SU-DHL-6 (cell line): ENCODE measurements around the gene MLH3.

ENCODE experiments used
- H2AFZ ChIP-seq: fragments of 200-600 bp; sonication (generic); 2 replicates; pipeline ENCODE4 v1.6.1; 2014; ENCODE audit warnings: low read depth, mild to moderate bottlenecking, moderate library complexity, mixed read lengths, antibody characterized with exemption, low read length; ENCODE audit not compliant: severe bottlenecking
- H3F3A ChIP-seq: fragments of 200-600 bp; shearing (Covaris generic); 2 replicates; pipeline ENCODE4 v1.6.0; 2016; ENCODE audit warnings: antibody characterized with exemption, mild to moderate bottlenecking; ENCODE audit not compliant: insufficient read depth
- H3K27ac ChIP-seq: fragments of 200-600 bp; sonication (generic); 2 replicates; pipeline ENCODE4 v1.5.1; 2016; ENCODE audit warnings: low read depth, mild to moderate bottlenecking, low read length, moderate library complexity, mixed read lengths
- H3K27me3 ChIP-seq: fragments of 200-600 bp; sonication (generic), shearing (Covaris generic); 2 replicates; pipeline ENCODE4 v1.6.0; 2014; ENCODE audit warnings: mild to moderate bottlenecking, low read length
- H3K36me3 ChIP-seq: fragments of 200-600 bp; sonication (generic); 2 replicates; pipeline ENCODE4 v1.6.1; 2014; ENCODE audit warnings: mild to moderate bottlenecking, low read length, mixed read lengths
- H3K4me2 ChIP-seq: fragments of 300-600, 200-600 bp; shearing (Covaris generic), sonication (generic); 2 replicates; pipeline ENCODE4 v1.6.0; 2014; ENCODE audit warnings: low read length, low read depth, mild to moderate bottlenecking; ENCODE audit not compliant: poor library complexity, severe bottlenecking
- H3K4me3 ChIP-seq: fragments of 200-600 bp; sonication (generic); 2 replicates; pipeline ENCODE4 v1.5.1; 2014; ENCODE audit warnings: antibody characterized with exemption, low read length, mild to moderate bottlenecking, mixed read lengths; ENCODE audit not compliant: insufficient read depth, poor library complexity, severe bottlenecking
- H3K79me2 ChIP-seq: fragments of 200-600 bp; sonication (generic); 2 replicates; pipeline ENCODE4 v1.6.1; 2014; ENCODE audit warnings: mild to moderate bottlenecking, low read length, moderate library complexity; ENCODE audit not compliant: insufficient read depth
- H3K9ac ChIP-seq: fragments of 200-600 bp; sonication (generic); 2 replicates; pipeline ENCODE4 v1.7.0; 2014; ENCODE audit warnings: mild to moderate bottlenecking, low read length
- H3K9me2 ChIP-seq: fragments of 200-600 bp; sonication (generic); replicated peaks from 2 replicates; pipeline ENCODE4 v1.6.1; 2014; ENCODE audit warnings: low read length; ENCODE audit not compliant: insufficient read depth
- H3K9me3 ChIP-seq: fragments of 200-600 bp; sonication (generic); 2 replicates; pipeline ENCODE4 v1.6.1; 2014; ENCODE audit warnings: low read length, mixed read lengths; ENCODE audit not compliant: insufficient read depth
- H4K20me1 ChIP-seq: fragments of 200-600 bp; sonication (generic); 2 replicates; pipeline ENCODE4 v1.6.1; 2014; ENCODE audit warnings: low read depth, mild to moderate bottlenecking, antibody characterized with exemption, low read length, moderate library complexity, mixed read lengths
- EZH2phosphoT487 ChIP-seq: fragments of 200-600 bp; sonication (generic), shearing (Covaris generic); conservative IDR thresholded peaks from 2 replicates; pipeline ENCODE4 v1.6.1; 2018; ENCODE audit warnings: mild to moderate bottlenecking, antibody characterized with exemption, low read length, moderate library complexity, mixed read lengths
- TF ChIP-seq, protein P1 (sequence below): fragments of 200-600 bp; sonication (generic); IDR thresholded peaks from one replicate; pipeline ENCODE4 v1.5.1; 2017; ENCODE audit warnings: antibody characterized with exemption, mild to moderate bottlenecking, low read length, moderate library complexity; ENCODE audit not compliant: insufficient read depth, poor library complexity, severe bottlenecking

Gene MLH3

DNA sequence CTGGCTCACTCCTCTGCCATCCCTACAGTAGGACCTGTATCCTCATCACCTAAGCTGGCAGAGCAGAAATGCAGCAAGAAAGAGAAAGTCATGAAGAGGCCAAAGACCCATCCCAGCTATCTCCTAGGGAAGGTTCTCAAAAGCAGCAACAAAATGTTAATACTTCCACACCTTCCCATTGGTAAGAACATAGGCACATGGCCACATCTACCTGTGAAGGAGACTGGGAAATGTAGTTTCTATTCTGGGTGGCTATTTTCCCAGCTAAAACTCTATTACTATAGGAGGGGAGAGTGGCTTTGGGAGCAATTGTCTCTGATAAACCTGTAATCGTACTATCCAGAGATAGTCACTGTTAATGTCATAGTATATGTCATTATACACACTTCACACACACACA is 62.3 kb downstream of the MLH3 start:
- no peaks in the 10 kb centered on the region for H3K36me3 ChIP-seq
- no peak overlapping the region for H3K9ac ChIP-seq
- H3F3A ChIP-seq, result no peaks in the 10 kb centered on the region
- H2AFZ ChIP-seq, result no peak overlapping the region
- H4K20me1 ChIP-seq, result no peaks in the 10 kb centered on the region
- H3K4me3 ChIP-seq, result no peak overlapping the region
- H3K9me2 ChIP-seq, result no peaks in the 10 kb centered on the region
- H3K27me3 ChIP-seq, result no peaks in the 10 kb centered on the region
- no peaks in the 10 kb centered on the region for H3K79me2 ChIP-seq
- H3K27ac ChIP-seq, result no peak overlapping the region
- TF ChIP-seq, protein P1, sequence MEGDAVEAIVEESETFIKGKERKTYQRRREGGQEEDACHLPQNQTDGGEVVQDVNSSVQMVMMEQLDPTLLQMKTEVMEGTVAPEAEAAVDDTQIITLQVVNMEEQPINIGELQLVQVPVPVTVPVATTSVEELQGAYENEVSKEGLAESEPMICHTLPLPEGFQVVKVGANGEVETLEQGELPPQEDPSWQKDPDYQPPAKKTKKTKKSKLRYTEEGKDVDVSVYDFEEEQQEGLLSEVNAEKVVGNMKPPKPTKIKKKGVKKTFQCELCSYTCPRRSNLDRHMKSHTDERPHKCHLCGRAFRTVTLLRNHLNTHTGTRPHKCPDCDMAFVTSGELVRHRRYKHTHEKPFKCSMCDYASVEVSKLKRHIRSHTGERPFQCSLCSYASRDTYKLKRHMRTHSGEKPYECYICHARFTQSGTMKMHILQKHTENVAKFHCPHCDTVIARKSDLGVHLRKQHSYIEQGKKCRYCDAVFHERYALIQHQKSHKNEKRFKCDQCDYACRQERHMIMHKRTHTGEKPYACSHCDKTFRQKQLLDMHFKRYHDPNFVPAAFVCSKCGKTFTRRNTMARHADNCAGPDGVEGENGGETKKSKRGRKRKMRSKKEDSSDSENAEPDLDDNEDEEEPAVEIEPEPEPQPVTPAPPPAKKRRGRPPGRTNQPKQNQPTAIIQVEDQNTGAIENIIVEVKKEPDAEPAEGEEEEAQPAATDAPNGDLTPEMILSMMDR, result no peak
- TF ChIP-seq EZH2phosphoT487, result no peak
- H3K9me3 ChIP-seq, result no peaks in the 10 kb centered on the region
- H3K4me2 ChIP-seq, result no peak overlapping the region

DNA sequence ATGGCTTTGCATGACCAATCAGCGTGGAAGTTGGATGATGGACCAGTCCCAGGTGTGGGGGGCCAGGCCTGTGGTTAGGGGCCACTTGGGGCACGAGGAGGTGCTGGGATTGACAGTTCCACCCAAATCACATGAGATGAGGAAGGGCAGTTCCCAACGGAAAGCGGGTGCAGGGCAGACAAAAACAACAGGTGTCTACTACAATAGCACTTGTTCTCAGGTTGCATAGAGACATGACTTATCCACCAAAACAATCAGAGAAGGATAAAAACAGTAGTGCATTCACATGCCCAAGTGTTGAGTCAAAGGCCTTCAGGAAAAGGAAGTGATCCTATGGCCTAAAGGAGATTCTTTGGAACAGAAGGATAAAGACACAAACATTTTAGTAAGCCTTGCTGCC is 63.1 kb downstream of the MLH3 start:
- no peak overlapping the region for H3K9ac ChIP-seq
- no peak for TF ChIP-seq EZH2phosphoT487
- TF ChIP-seq, protein P1, result no peak
- H3K9me3 ChIP-seq, result no peaks in the 10 kb centered on the region
- H3K9me2 ChIP-seq, result no peaks in the 10 kb centered on the region
- H3K27ac ChIP-seq, result no peak overlapping the region
- H3K79me2 ChIP-seq, result no peaks in the 10 kb centered on the region
- H3F3A ChIP-seq, result no peaks in the 10 kb centered on the region
- no peaks in the 10 kb centered on the region for H4K20me1 ChIP-seq
- H3K4me2 ChIP-seq, result no peak overlapping the region
- H3K27me3 ChIP-seq, result no peaks in the 10 kb centered on the region
- H3K4me3 ChIP-seq, result no peak overlapping the region
- H3K36me3 ChIP-seq, result no peaks in the 10 kb centered on the region
- no peak overlapping the region for H2AFZ ChIP-seq

DNA sequence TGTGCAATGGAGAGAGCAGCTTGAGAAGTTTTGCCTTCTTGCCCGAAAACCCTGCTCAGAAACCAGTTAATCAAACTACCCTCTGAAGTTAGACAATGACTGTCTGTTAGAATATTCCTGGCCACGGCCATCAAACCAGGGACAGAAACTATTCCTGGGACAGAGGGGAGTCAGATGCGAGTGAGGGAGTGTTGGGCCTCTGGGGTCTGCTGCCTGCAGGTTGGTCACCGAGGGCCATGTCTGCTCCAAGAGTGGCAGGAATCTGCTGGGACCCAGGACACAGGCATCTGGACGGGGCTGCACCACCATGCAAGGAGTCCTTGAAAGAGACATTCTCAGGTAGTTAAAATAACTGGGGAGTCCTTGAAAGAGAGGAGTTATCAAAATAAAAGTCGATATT is 65.5 kb downstream of the MLH3 start:
- H3K36me3 ChIP-seq, result no peaks in the 10 kb centered on the region
- no peaks in the 10 kb centered on the region for H3K9me2 ChIP-seq
- H3K9me3 ChIP-seq, result no peaks in the 10 kb centered on the region
- no peak overlapping the region for H3K27ac ChIP-seq
- TF ChIP-seq EZH2phosphoT487, result no peak
- TF ChIP-seq, protein P1, result no peak
- no peaks in the 10 kb centered on the region for H4K20me1 ChIP-seq
- no peak overlapping the region for H3K4me2 ChIP-seq
- H3K9ac ChIP-seq, result no peak overlapping the region
- H3K79me2 ChIP-seq, result no peaks in the 10 kb centered on the region
- no peaks in the 10 kb centered on the region for H3K27me3 ChIP-seq
- H3K4me3 ChIP-seq, result no peak overlapping the region
- no peaks in the 10 kb centered on the region for H3F3A ChIP-seq
- H2AFZ ChIP-seq, result no peak overlapping the region

DNA sequence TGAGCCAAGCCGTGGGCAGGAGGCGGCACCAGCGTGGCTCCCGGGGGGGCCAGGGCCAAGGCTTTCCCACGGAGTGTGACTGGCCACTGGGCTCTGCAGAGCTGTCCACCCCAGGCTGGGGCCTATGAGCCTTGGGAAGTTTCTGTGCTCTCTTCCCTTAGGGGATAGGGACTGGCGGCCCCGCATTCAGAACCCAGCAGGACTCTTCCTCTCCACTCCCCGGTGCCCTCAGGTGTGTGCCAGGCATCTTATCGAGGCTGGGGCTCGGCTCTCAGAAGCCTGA is 66.3 kb downstream of the MLH3 start:
- Histone ChIP-seq H3K9ac (no peak overlapping the region), H3K9me3 (no peaks in the 10 kb centered on the region), H3K9me2 (no peaks in the 10 kb centered on the region), H3F3A (no peaks in the 10 kb centered on the region), H3K27me3 (no peaks in the 10 kb centered on the region), H2AFZ (no peak overlapping the region), H3K27ac (no peak overlapping the region), H3K36me3 (no peaks in the 10 kb centered on the region), H3K4me2 (no peak overlapping the region), H3K79me2 (no peaks in the 10 kb centered on the region), H3K4me3 (no peak overlapping the region), H4K20me1 (no peaks in the 10 kb centered on the region)
- no peak for TF ChIP-seq EZH2phosphoT487
- TF ChIP-seq, protein P1, result no peak
